BE2C (cell line): ENCODE results near the gene ACTL6A.

ENCODE experiments used
- DNase-seq: peaks from one replicate; pipeline ENCODE4 v3.0.0-alpha.2; 2020
- H3K27me3 ChIP-seq: fragments of 250-450 bp; sonication (Bioruptor Pico); 2 replicates; pipeline ENCODE4 v1.5.1; 2020; ENCODE audit warnings: mild to moderate bottlenecking
- H3K36me3 ChIP-seq: fragments of 250-450 bp; sonication (Bioruptor Pico); 2 replicates; pipeline ENCODE4 v1.5.1; 2020; ENCODE audit warnings: mild to moderate bottlenecking
- H3K4me1 ChIP-seq: fragments of 250-450 bp; sonication (Bioruptor Pico); 2 replicates; pipeline ENCODE4 v1.5.1; 2020
- H3K4me3 ChIP-seq: 2 replicates; pipeline ENCODE4 v1.5.1; 2011; ENCODE audit warnings: low read depth, low read length
- H3K9me3 ChIP-seq: fragments of 250-450 bp; sonication (Bioruptor Pico); 2 replicates; pipeline ENCODE4 v1.5.1; 2020
- CTCF ChIP-seq: IDR thresholded peaks from 2 replicates; pipeline ENCODE4 v1.5.1; 2012; ENCODE audit warnings: mild to moderate bottlenecking, low read depth, low read length

ACTL6A gene

GRCh38 chr3:179544981-179545645 is 17.6 kb upstream of the ACTL6A start:
- Histone ChIP-seq H3K4me1 (no peaks in the 10 kb centered on the region), H3K9me3 (no peaks in the 10 kb centered on the region), H3K36me3 (no peaks in the 10 kb centered on the region), H3K27me3 (0 out of 2 replicates have a peak, but pooled peaks cover 3% of the 10 kb centered on the region), H3K4me3 (no peak overlapping the region)
- DNase-seq, result no peak
- TF ChIP-seq CTCF, result no peak

- H3K36me3 ChIP-seq, result no peaks in the 10 kb centered on the region
- H3K27me3 ChIP-seq, result 0 out of 2 replicates have a peak, but pooled peaks cover 3% of the 10 kb centered on the region
- H3K9me3 ChIP-seq, result no peaks in the 10 kb centered on the region
- H3K4me3 ChIP-seq, result no peak overlapping the region
- no peak for DNase-seq
- no peaks in the 10 kb centered on the region for H3K4me1 ChIP-seq
- TF ChIP-seq CTCF, result no peak
These were observed 15.9 kb upstream of the ACTL6A start for GRCh38 chr3:179546814-179547241.

GRCh38 chr3:179551349-179552105 is 11.2 kb upstream of the ACTL6A start:
- TF ChIP-seq CTCF, result no peak
- DNase-seq, result no peak

GRCh38 chr3:179558742-179559364 is 3.9 kb upstream of the ACTL6A start:
- peak; percentile 73 for DNase-seq
- Histone ChIP-seq H3K4me3 (no peak overlapping the region), H3K27me3 (no peaks in the 10 kb centered on the region), H3K4me1 (no peaks in the 10 kb centered on the region), H3K36me3 (no peaks in the 10 kb centered on the region), H3K9me3 (no peaks in the 10 kb centered on the region; the same call in 1 of the 2 replicates)
- peak; percentile 90 for TF ChIP-seq CTCF

More at GRCh38 chr3:179551349-179552105, 11.2 kb upstream of the ACTL6A start:
- 0 out of 2 replicates have a peak, but pooled peaks cover 3% of the 10 kb centered on the region for H3K27me3 ChIP-seq
- no peaks in the 10 kb centered on the region for H3K4me1 ChIP-seq
- no peaks in the 10 kb centered on the region for H3K36me3 ChIP-seq
- no peak overlapping the region for H3K4me3 ChIP-seq
- H3K9me3 ChIP-seq, result no peaks in the 10 kb centered on the region

GRCh38 chr3:179560791-179561190 is 1.9 kb upstream of the ACTL6A start:
- DNase-seq, result no peak
- Histone ChIP-seq H3K27me3 (no peaks in the 10 kb centered on the region), H3K9me3 (no peaks in the 10 kb centered on the region; the same call in 1 of the 2 replicates), H3K4me3 (no peak overlapping the region), H3K36me3 (no peaks in the 10 kb centered on the region), H3K4me1 (no peaks in the 10 kb centered on the region)
- TF ChIP-seq CTCF, result no peak
